Astrocyte (in vitro differentiated cells and primary cell): ENCODE data around the gene PSEN1.

Source experiments
- CTCF ChIP-seq: IDR thresholded peaks from 2 replicates; pipeline ENCODE4 v1.5.1; 2011; ENCODE audit warnings: low read depth, mild to moderate bottlenecking, inconsistent platforms, low read length, moderate library complexity; ENCODE audit not compliant: insufficient read depth
- EZH2 ChIP-seq: IDR thresholded peaks from 2 replicates; pipeline ENCODE4 v1.6.1; 2012; ENCODE audit warnings: mild to moderate bottlenecking, low read length, inconsistent platforms; ENCODE audit not compliant: insufficient read depth

- TF ChIP-seq CTCF (no peak), EZH2 (no peak)
Measured at GRCh38 chr14:73168691-73169090, 32.4 kb downstream of the PSEN1 start.
